22Rv1 (cell line): ENCODE results near the gene CHD9.
"Not testable (repeated sequence)": the region's sequence is repeated elsewhere in the genome, so short reads cannot be mapped to it uniquely, and the experiment has no call there.

Experiments used
- H3K27ac ChIP-seq: fragments of 450-650 bp; 2 replicates; pipeline ENCODE4 v1.5.1; 2017
- CTCF ChIP-seq: fragments of 450-650 bp; IDR thresholded peaks from 2 replicates; pipeline ENCODE4 v1.5.1; 2017; ENCODE audit warnings: mild to moderate bottlenecking
- ZFX ChIP-seq: fragments of 450-650 bp; IDR thresholded peaks from 2 replicates; pipeline ENCODE4 v1.6.1; 2017; ENCODE audit warnings: antibody characterized with exemption, borderline replicate concordance

CHD9 gene

DNA sequence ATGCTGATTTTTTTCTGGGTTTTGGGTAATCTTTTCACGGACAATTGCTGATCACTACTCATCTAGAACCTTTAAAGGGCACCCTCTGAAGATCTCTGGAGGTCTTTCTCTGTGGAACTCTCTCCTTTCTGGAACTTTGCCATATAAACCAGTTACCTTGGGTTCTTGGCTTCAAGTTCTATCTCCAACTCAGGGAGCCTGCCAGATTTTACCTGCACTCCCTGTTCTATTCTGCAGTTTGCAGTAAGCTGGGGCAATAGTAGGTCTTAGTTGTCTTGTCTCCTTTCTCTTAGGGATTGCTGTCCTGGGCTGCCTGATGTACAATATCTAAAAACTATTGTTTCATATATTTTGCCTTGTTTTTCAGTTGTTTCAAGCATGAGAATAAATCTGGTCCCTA is 120.3 kb downstream of the CHD9 start:
- no peak overlapping the region for H3K27ac ChIP-seq
- TF ChIP-seq ZFX (no peak), CTCF (no peak)

DNA sequence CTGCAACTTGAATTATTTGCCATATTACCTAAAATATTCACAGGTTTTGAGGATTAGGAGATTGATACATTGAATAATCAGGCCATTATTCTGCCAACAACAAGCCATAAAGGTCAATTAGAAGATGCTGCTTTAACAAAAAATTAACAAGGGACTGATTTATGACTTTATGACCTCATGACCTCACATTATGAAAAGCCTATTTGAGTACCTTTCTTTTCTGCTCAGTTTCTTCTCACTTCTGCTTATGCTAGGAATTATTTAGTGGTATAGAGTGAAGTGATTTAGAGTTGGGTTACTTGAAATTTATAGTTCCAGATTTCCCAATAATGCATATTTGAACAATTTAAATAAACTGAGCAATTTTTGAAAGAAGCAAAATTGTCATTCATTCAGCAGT is 121.6 kb downstream of the CHD9 start:
- no peak overlapping the region for H3K27ac ChIP-seq
- no peak for TF ChIP-seq ZFX
- no peak for TF ChIP-seq CTCF

- H3K27ac ChIP-seq: no peak overlapping the region
- no peak for TF ChIP-seq ZFX
Observed at GRCh38 chr16:53183442-53183841, 128.7 kb downstream of the CHD9 start.

- H3K27ac ChIP-seq: not testable (repeated sequence)
Observed at GRCh38 chr16:53185741-53186140, 130.9 kb downstream of the CHD9 start.

DNA sequence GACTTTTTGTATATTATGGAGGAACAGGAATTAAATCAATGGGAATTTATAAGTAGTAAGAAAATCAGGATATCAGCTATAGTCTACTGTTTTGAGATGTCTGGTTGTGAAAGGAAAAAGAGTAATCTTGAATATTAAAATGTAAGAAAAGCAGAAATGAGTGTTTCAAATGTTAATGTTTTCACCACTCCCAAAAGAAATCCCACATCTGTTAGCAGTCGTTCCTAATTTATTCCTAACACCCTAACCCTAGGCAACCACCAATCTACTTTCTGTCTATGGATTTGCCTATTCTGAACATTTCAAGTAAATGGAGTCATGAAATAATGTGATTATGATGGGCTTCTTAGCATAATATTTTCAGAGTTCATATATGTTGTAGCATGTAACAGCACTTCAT is 133.0 kb downstream of the CHD9 start:
- TF ChIP-seq ZFX (no peak), CTCF (no peak)
- H3K27ac ChIP-seq: no peak overlapping the region

DNA sequence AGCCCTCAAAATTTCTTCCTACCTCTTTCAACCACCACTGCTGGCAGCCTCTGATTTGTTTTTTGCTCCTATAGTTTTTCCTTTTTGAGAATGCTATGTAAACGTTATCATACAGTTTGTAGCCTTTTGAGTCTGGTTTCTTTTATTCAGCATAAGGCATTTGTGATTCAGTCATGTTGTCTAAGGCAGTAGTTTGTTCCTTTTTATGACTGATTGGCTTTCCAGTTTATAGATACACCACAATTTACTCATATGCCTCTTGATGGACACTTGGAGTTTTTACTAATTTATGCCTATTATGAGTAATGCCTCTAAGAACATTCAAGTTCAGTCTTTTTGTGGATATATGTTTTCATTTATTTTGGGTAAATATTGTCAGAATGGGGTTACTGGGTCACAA is 136.6 kb downstream of the CHD9 start:
- H3K27ac ChIP-seq: no peak overlapping the region
- TF ChIP-seq ZFX (no peak), CTCF (no peak)

- H3K27ac ChIP-seq: no peak overlapping the region
- TF ChIP-seq ZFX: no peak
- no peak for TF ChIP-seq CTCF
Observed at GRCh38 chr16:53198933-53199332, 144.1 kb downstream of the CHD9 start.

GRCh38 chr16:53201900-53202299 is 147.1 kb downstream of the CHD9 start:
- no peak for TF ChIP-seq CTCF
- TF ChIP-seq ZFX: no peak
- no peak overlapping the region for H3K27ac ChIP-seq

GRCh38 chr16:53202398-53202797 is 147.6 kb downstream of the CHD9 start:
- TF ChIP-seq ZFX: no peak
- H3K27ac ChIP-seq: no peak overlapping the region
